Osteoblast (primary cell): ENCODE data around the gene TCL1B. TPM values are rescaled to one million over a fixed set of nuclear protein-coding genes. Genes with fewer than 3 reads are reported as not detected.
"Not testable (repeated sequence)": the region's sequence is repeated elsewhere in the genome, so short reads cannot be mapped to it uniquely, and the experiment has no call there.

Experiments used
- DNase-seq: peaks from one replicate; pipeline ENCODE4 v3.0.0; 2011; ENCODE audit warnings: low spot score, mixed read lengths; ENCODE audit not compliant: insufficient read length; ENCODE audit errors: missing footprints
- H2AFZ ChIP-seq: 2 replicates; pipeline ENCODE4 v1.6.0; 2011; ENCODE audit warnings: mild to moderate bottlenecking, low read length
- H3K27ac ChIP-seq: 2 replicates; pipeline ENCODE4 v1.5.1; 2011; ENCODE audit warnings: mild to moderate bottlenecking, low read depth, low read length, moderate library complexity
- H3K27me3 ChIP-seq: 2 replicates; pipeline ENCODE4 v1.6.0; 2012; ENCODE audit warnings: mild to moderate bottlenecking, control low read depth, inconsistent platforms, low read length, moderate library complexity; ENCODE audit not compliant: insufficient read depth
- H3K36me3 ChIP-seq: 2 replicates; pipeline ENCODE4 v1.5.1; 2011; ENCODE audit warnings: mild to moderate bottlenecking, low read length, control low read depth, moderate library complexity; ENCODE audit not compliant: insufficient read depth
- H3K4me1 ChIP-seq: 2 replicates; pipeline ENCODE4 v1.5.1; 2011; ENCODE audit warnings: mild to moderate bottlenecking, low read length, control low read depth, moderate library complexity; ENCODE audit not compliant: insufficient read depth
- H3K4me2 ChIP-seq: 2 replicates; pipeline ENCODE4 v1.6.0; 2011; ENCODE audit warnings: mild to moderate bottlenecking, low read length; ENCODE audit not compliant: insufficient read depth
- H3K4me3 ChIP-seq: fragments of 200-600 bp; sonication (generic); 3 replicates; pipeline ENCODE4 v1.5.1; 2012; ENCODE audit warnings: mild to moderate bottlenecking, low read length, inconsistent platforms; ENCODE audit not compliant: insufficient read depth
- H3K79me2 ChIP-seq: 2 replicates; pipeline ENCODE4 v1.6.0; 2012; ENCODE audit warnings: mild to moderate bottlenecking, low read length, control low read depth, inconsistent platforms; ENCODE audit not compliant: insufficient read depth
- H3K9me3 ChIP-seq: 2 replicates; pipeline ENCODE4 v1.5.1; 2011; ENCODE audit warnings: low read depth, low read length, control low read depth
- H4K20me1 ChIP-seq: 2 replicates; pipeline ENCODE4 v1.6.0; 2012; ENCODE audit warnings: mild to moderate bottlenecking, low read length, control low read depth; ENCODE audit not compliant: insufficient read depth
- CTCF ChIP-seq: IDR thresholded peaks from 2 replicates; pipeline ENCODE4 v1.5.1; 2011; ENCODE audit warnings: mild to moderate bottlenecking, low read depth, low read length, moderate library complexity; ENCODE audit errors: extremely low read depth
- total RNA-seq: library from RNA; depleted of rRNA; stranded (reverse); fragments of >200 nt; gene quantifications from 2 replicates; pipeline ENCODE4 v1.2.3, GENCODE V29; 2012

The TCL1B gene
- total RNA-seq, 1 donor, result not detected

DNA sequence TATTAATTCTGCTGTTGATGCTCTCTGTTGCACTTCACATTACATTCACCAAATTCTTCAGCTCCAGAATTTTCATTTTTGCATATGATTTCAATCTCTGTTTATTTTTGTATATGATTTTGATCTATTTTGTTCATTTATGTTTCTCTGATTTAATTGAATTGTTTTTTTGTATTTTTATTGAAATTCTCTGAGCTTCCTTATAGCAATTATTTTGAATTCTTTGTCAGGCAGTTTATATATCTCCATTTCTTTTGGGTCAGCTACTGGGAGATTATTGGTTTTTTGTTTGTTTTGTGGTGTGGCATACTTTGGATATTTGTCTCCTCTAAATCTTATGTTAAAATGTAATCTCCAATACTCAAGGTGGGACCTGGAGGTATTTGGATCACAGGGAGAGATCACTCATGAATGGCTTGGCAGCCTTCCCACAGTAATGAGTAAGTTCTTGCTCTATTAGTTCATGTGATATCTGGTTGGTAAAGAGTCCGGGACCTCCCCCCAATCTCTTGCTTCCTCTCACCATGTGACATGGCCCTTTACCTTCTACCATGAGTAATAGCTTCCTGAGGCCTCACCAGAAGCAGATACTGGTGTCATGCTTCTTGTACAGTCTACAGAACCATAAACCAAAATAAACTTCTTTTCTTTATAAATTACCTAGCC is 36.4 kb downstream of the TCL1B start:
- Histone ChIP-seq H3K9me3 (no peaks in the 10 kb centered on the region), H3K4me3 (no peak overlapping the region), H3K79me2 (no peaks in the 10 kb centered on the region), H4K20me1 (no peaks in the 10 kb centered on the region), H2AFZ (no peak overlapping the region), H3K27me3 (no peaks in the 10 kb centered on the region), H3K4me1 (no peaks in the 10 kb centered on the region), H3K4me2 (no peak overlapping the region), H3K27ac (no peak overlapping the region), H3K36me3 (no peaks in the 10 kb centered on the region)
- DNase-seq, result no peak
- no peak for TF ChIP-seq CTCF

GRCh38 chr14:95725685-95726336 is 39.6 kb downstream of the TCL1B start:
- no peaks in the 10 kb centered on the region for H3K36me3 ChIP-seq
- DNase-seq, result no peak
- no peak overlapping the region for H3K27ac ChIP-seq

GRCh38 chr14:95727056-95727700 is 41.0 kb downstream of the TCL1B start:
- Histone ChIP-seq H2AFZ (no peak overlapping the region), H3K27ac (no peak overlapping the region), H4K20me1 (no peaks in the 10 kb centered on the region), H3K4me2 (no peak overlapping the region), H3K79me2 (no peaks in the 10 kb centered on the region), H3K9me3 (no peaks in the 10 kb centered on the region), H3K36me3 (no peaks in the 10 kb centered on the region), H3K27me3 (no peaks in the 10 kb centered on the region), H3K4me1 (no peaks in the 10 kb centered on the region), H3K4me3 (no peak overlapping the region)
- TF ChIP-seq CTCF, result no peak
- no peak for DNase-seq

More at GRCh38 chr14:95725685-95726336, 39.6 kb downstream of the TCL1B start:
- no peaks in the 10 kb centered on the region for H3K4me1 ChIP-seq
- no peaks in the 10 kb centered on the region for H3K9me3 ChIP-seq
- TF ChIP-seq CTCF, result no peak
- H3K27me3 ChIP-seq, result no peaks in the 10 kb centered on the region
- no peaks in the 10 kb centered on the region for H3K79me2 ChIP-seq
- no peak overlapping the region for H3K4me3 ChIP-seq
- no peaks in the 10 kb centered on the region for H4K20me1 ChIP-seq
- no peak overlapping the region for H3K4me2 ChIP-seq
- no peak overlapping the region for H2AFZ ChIP-seq

DNA sequence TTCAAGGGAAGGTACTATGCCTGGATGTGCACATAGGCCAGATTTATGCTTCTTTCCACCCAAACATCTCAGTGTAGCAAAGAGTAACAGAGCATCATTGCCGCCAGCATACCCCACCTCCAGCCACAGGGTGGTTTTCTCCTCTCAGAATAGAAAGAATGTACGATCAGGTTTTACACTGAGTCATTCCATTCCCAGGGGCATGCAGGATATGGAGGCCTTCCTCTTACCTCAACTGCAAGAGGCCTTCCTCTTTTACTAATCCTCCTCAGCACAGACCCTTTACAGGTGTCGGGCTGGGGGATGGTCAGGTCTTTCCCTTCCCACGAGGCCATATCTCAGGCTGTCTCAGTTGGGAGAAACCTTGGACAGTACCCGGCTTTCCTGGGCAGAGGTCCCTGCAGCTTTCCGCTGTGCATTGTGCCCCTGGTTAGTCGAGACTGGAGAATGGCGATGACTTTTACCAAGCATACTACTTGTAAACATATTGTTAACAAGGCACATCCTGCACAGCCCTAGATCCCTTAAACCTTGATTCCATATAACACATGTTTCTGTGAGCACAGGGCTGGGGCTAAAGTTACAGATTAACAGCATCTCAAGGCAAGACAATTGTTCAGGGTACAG is 43.3 kb downstream of the TCL1B start:
- not testable (repeated sequence) for H3K27ac ChIP-seq, H3K9me3 ChIP-seq, H3K27me3 ChIP-seq, H3K4me2 ChIP-seq, H3K4me1 ChIP-seq, H3K4me3 ChIP-seq, H4K20me1 ChIP-seq, H3K36me3 ChIP-seq, H2AFZ ChIP-seq, H3K79me2 ChIP-seq, DNase-seq
